Effector memory CD8-positive, alpha-beta T cell (primary cell): ENCODE results near the gene CABP5.
"Not testable (repeated sequence)": the region's sequence is repeated elsewhere in the genome, so short reads cannot be mapped to it uniquely, and the experiment has no call there.

Experiments used
- ATAC-seq: fragments of 150-1000 bp; cut with Tn5 transposase; replicated peaks from 2 replicates; pipeline ENCODE4 v1.10.0; 2021; ENCODE audit warnings: mild to moderate bottlenecking, moderate library complexity
- DNase-seq, 3 experiments: peaks; one replicate each; pipeline ENCODE4 v3.0.0; 2021
- H3K27ac Mint-ChIP-seq, 2 donors: one replicate each; pipeline ENCODE4 v1.8.0; 2022; ENCODE audit warnings: mild to moderate bottlenecking in 2 of 2, mixed read lengths in 2 of 2, moderate library complexity in 2 of 2
- H3K27me3 Mint-ChIP-seq, 2 donors: one replicate each; pipeline ENCODE4 v1.8.0; 2022; ENCODE audit warnings: mixed read lengths in 2 of 2
- H3K36me3 Mint-ChIP-seq: one replicate; pipeline ENCODE4 v1.8.0; 2022; ENCODE audit warnings: mild to moderate bottlenecking, moderate library complexity, mixed read lengths; ENCODE audit not compliant: insufficient read depth
- H3K4me1 Mint-ChIP-seq, 2 donors: one replicate each; pipeline ENCODE4 v1.8.0; 2022; ENCODE audit warnings: low read depth in 2 of 2, mixed read lengths in 2 of 2
- H3K4me3 Mint-ChIP-seq, 2 donors: one replicate each; pipeline ENCODE4 v1.8.0; 2022; ENCODE audit warnings: mild to moderate bottlenecking in 2 of 2, mixed read lengths in 2 of 2, moderate library complexity in 2 of 2
- H3K9me3 Mint-ChIP-seq, 2 donors: one replicate each; pipeline ENCODE4 v1.8.0; 2022; ENCODE audit warnings: mixed read lengths in 2 of 2
- total RNA-seq, 9 experiments: gene quantifications; one replicate each; lab custom pipeline; 2026; lab: John Stamatoyannopoulos, UW

Gene CABP5
- 0 reads per million in 9 experiments for total RNA-seq

GRCh38 chr19:48043675-48044258 is at the start of gene CABP5:
Gene CABP5, minus strand, starts transcription at chr19:48044079. Its CDS starts 157 bp downstream, at chr19:48043922.
- peaks cover 6% of the 10 kb centered on the region for H3K36me3 Mint-ChIP-seq

GRCh38 chr19:48091111-48091718 is 47.3 kb upstream of the CABP5 start:
- not testable (repeated sequence) for H3K27ac Mint-ChIP-seq, H3K4me1 Mint-ChIP-seq, ATAC-seq, DNase-seq, H3K4me3 Mint-ChIP-seq, H3K36me3 Mint-ChIP-seq, H3K9me3 Mint-ChIP-seq
- H3K27me3 Mint-ChIP-seq = peaks cover 0 to 51% of the 10 kb centered on the region in 2 donors

More at GRCh38 chr19:48043675-48044258, at the start of gene CABP5:
- no peak for DNase-seq
- H3K4me1 Mint-ChIP-seq = no peaks in the 10 kb centered on the region
- peaks cover 0 to 5% of the 10 kb centered on the region in 2 donors for H3K9me3 Mint-ChIP-seq
- H3K27me3 Mint-ChIP-seq = peaks cover 51 to 59% of the 10 kb centered on the region in 2 donors
- ATAC-seq = no peak
- no peak within 1 kb of the TSS for H3K4me3 Mint-ChIP-seq
- H3K27ac Mint-ChIP-seq = no peak within 1 kb of the TSS

- H3K36me3 Mint-ChIP-seq = no peaks in the 10 kb centered on the region
- DNase-seq = no peak
- H3K27me3 Mint-ChIP-seq = peaks cover 0 to 42% of the 10 kb centered on the region in 2 donors
- peaks cover 2 to 8% of the 10 kb centered on the region in 2 donors for H3K9me3 Mint-ChIP-seq
- no peak overlapping the region for H3K27ac Mint-ChIP-seq
- no peaks in the 10 kb centered on the region for H3K4me1 Mint-ChIP-seq
- no peak for ATAC-seq
- H3K4me3 Mint-ChIP-seq = no peak overlapping the region
Measured at GRCh38 chr19:48090281-48090802, 46.5 kb upstream of the CABP5 start.

- not testable (repeated sequence) for H3K27ac Mint-ChIP-seq, H3K9me3 Mint-ChIP-seq, H3K4me1 Mint-ChIP-seq, ATAC-seq, H3K4me3 Mint-ChIP-seq, DNase-seq, H3K36me3 Mint-ChIP-seq
- peaks cover 0 to 37% of the 10 kb centered on the region in 2 donors for H3K27me3 Mint-ChIP-seq
Measured at GRCh38 chr19:48088991-48089390, 45.1 kb upstream of the CABP5 start.

GRCh38 chr19:48085904-48086864 is 42.3 kb upstream of the CABP5 start:
- Mint-ChIP-seq H3K27ac (no peak overlapping the region), H3K4me1 (no peaks in the 10 kb centered on the region), H3K9me3 (no peaks in the 10 kb centered on the region), H3K36me3 (no peaks in the 10 kb centered on the region), H3K27me3 (peaks cover 0 to 26% of the 10 kb centered on the region in 2 donors), H3K4me3 (no peak overlapping the region)
- DNase-seq (no peak), ATAC-seq (no peak)

- ATAC-seq (no peak), DNase-seq (no peak)
- H3K27me3 Mint-ChIP-seq = peaks cover 0 to 21% of the 10 kb centered on the region in 2 donors
- H3K4me1 Mint-ChIP-seq = no peaks in the 10 kb centered on the region
- no peak overlapping the region for H3K27ac Mint-ChIP-seq
- no peaks in the 10 kb centered on the region for H3K9me3 Mint-ChIP-seq
- H3K4me3 Mint-ChIP-seq = no peak overlapping the region
- H3K36me3 Mint-ChIP-seq = no peaks in the 10 kb centered on the region
Measured at GRCh38 chr19:48085076-48085475, 41.2 kb upstream of the CABP5 start.

GRCh38 chr19:48081106-48081505 is 37.2 kb upstream of the CABP5 start:
- no peak for DNase-seq
- Mint-ChIP-seq H3K9me3 (no peaks in the 10 kb centered on the region), H3K27me3 (peaks cover 0 to 23% of the 10 kb centered on the region in 2 donors), H3K4me1 (no peaks in the 10 kb centered on the region), H3K36me3 (no peaks in the 10 kb centered on the region), H3K4me3 (no peak overlapping the region), H3K27ac (no peak overlapping the region)
- no peak for ATAC-seq

GRCh38 chr19:48070177-48070769 is 26.4 kb upstream of the CABP5 start:
- not testable (repeated sequence) for ATAC-seq, H3K4me1 Mint-ChIP-seq, H3K27ac Mint-ChIP-seq, H3K4me3 Mint-ChIP-seq, H3K36me3 Mint-ChIP-seq, DNase-seq, H3K27me3 Mint-ChIP-seq, H3K9me3 Mint-ChIP-seq

GRCh38 chr19:48069435-48069834 is 25.6 kb upstream of the CABP5 start:
- no peak overlapping the region for H3K27ac Mint-ChIP-seq
- H3K4me1 Mint-ChIP-seq = no peaks in the 10 kb centered on the region
- H3K27me3 Mint-ChIP-seq = peaks cover 0 to 4% of the 10 kb centered on the region in 2 donors
- no peak overlapping the region for H3K4me3 Mint-ChIP-seq
- H3K9me3 Mint-ChIP-seq = no peaks in the 10 kb centered on the region
- H3K36me3 Mint-ChIP-seq = no peaks in the 10 kb centered on the region
- DNase-seq (no peak), ATAC-seq (no peak)

GRCh38 chr19:48064509-48064908 is 20.6 kb upstream of the CABP5 start:
- H3K27me3 Mint-ChIP-seq = peaks cover 0 to 23% of the 10 kb centered on the region in 2 donors
- no peak overlapping the region for H3K27ac Mint-ChIP-seq
- no peak overlapping the region for H3K4me3 Mint-ChIP-seq
- ATAC-seq = no peak
- no peaks in the 10 kb centered on the region for H3K9me3 Mint-ChIP-seq
- H3K4me1 Mint-ChIP-seq = no peaks in the 10 kb centered on the region
- no peak for DNase-seq
- no peaks in the 10 kb centered on the region for H3K36me3 Mint-ChIP-seq

- Mint-ChIP-seq H3K36me3 (no peaks in the 10 kb centered on the region), H3K27ac (no peak overlapping the region), H3K4me3 (no peak overlapping the region), H3K4me1 (no peaks in the 10 kb centered on the region), H3K9me3 (no peaks in the 10 kb centered on the region), H3K27me3 (peaks cover 0 to 23% of the 10 kb centered on the region in 2 donors)
- ATAC-seq (no peak), DNase-seq (no peak)
Measured at GRCh38 chr19:48061401-48062344, 17.8 kb upstream of the CABP5 start.

- DNase-seq (no peak), ATAC-seq (no peak)
- no peaks in the 10 kb centered on the region for H3K9me3 Mint-ChIP-seq
- no peak overlapping the region for H3K4me3 Mint-ChIP-seq
- H3K36me3 Mint-ChIP-seq = no peaks in the 10 kb centered on the region
- H3K27ac Mint-ChIP-seq = no peak overlapping the region
- H3K4me1 Mint-ChIP-seq = no peaks in the 10 kb centered on the region
- H3K27me3 Mint-ChIP-seq = peaks cover 0 to 23% of the 10 kb centered on the region in 2 donors
Measured at GRCh38 chr19:48060381-48060780, 16.5 kb upstream of the CABP5 start.
